ENCODE results near the gene KCNH3. TPM values are rescaled to one million over a fixed set of nuclear protein-coding genes. Genes with fewer than 3 reads are reported as not detected.

Gene KCNH3
- total and polyA plus RNA-seq, 10 of the 15 experiments (the other 5 are each of a cell fraction or from before 2014, with no cell fraction given), result 0.03 to 0.45 (median 0.08) TPM; not detected in 5

GRCh38 chr12:49550693-49551252 is 11.9 kb downstream of the KCNH3 start:
- Histone ChIP-seq H4K20me1 (ENCODE audit: control insufficient read depth, insufficient read depth) (no peaks in the 10 kb centered on the region), H3K4me2 (ENCODE audit: control insufficient read depth, insufficient read depth) (no peak overlapping the region), H3K4me3 (no peak overlapping the region), H3K27ac (ENCODE audit: control insufficient read depth, insufficient read depth) (no peak overlapping the region), H3K36me3 (ENCODE audit: control insufficient read depth in 2 of 2, insufficient read depth in 2 of 2, low read length in 1 of 2) (no peaks in the 10 kb centered on the region; a peak in 1 of 4 replicates), H3K27me3 (replicated peaks in 1 of 2; ENCODE audit: control insufficient read depth in 2 of 2, insufficient read depth in 2 of 2, low read length in 1 of 2) (peaks cover 0 to 9% of the 10 kb centered on the region in 2 experiments; a peak in 3 of 4 replicates), H2AFZ (ENCODE audit: control insufficient read depth, low read depth, low read length) (no peak overlapping the region), H3K79me2 (ENCODE audit: control insufficient read depth, insufficient read depth, low read length) (no peaks in the 10 kb centered on the region), H3K9me3 (replicated peaks; ENCODE audit: control insufficient read depth, insufficient read depth, low read length) (no peaks in the 10 kb centered on the region), H3K9ac (ENCODE audit: control insufficient read depth, insufficient read depth, low read length) (no peak overlapping the region), H3K4me1 (ENCODE audit: control insufficient read depth, insufficient read depth, low read length) (no peaks in the 10 kb centered on the region)
- SMC1A ChIA-PET (ENCODE audit: uncharacterized antibody, unreplicated experiment), result interaction anchor here (1.0 kb wide), 1 partner anchor 193 kb away, joined by 4 read pairs; no protein-coding TSS in a partner anchor
- in situ Hi-C loops (cut with MboI) (no loop called here), intact Hi-C loops (cut with micrococcal nuclease; ENCODE audit: unreplicated experiment) (no loop called here)
- BruUV-seq (replicated peaks), result no TSS peak
- FAIRE-seq (no peak), ATAC-seq (no peak), DNase-seq (ENCODE audit: low read depth, low spot score) (no peak)
- no peak for TF ChIP-seq SP1 (IDR thresholded peaks at IDR 0.05; ENCODE audit: low read depth, low read length)
- no peak for TF ChIP-seq TCF7 (IDR thresholded peaks at IDR 0.05; ENCODE audit: borderline replicate concordance)
- no peak for TF ChIP-seq HSF1 (IDR thresholded peaks at IDR 0.05; ENCODE audit: low read depth, low read length)
- TF ChIP-seq E2F4 (IDR thresholded peaks at IDR 0.05; ENCODE audit: low read depth, low read length), result no peak
- no peak for TF ChIP-seq GABPA (IDR thresholded peaks at IDR 0.05; ENCODE audit: low read depth)
- TF ChIP-seq SUZ12 (IDR thresholded peaks at IDR 0.05; ENCODE audit: unreplicated experiment), result no peak
- no peak for TF ChIP-seq EZH2 (IDR thresholded peaks at IDR 0.05; ENCODE audit: borderline replicate concordance, control insufficient read depth, low read depth, low read length)
- TF ChIP-seq CBX3 (IDR thresholded peaks at IDR 0.05; ENCODE audit: borderline replicate concordance, low read depth), result no peak
- TF ChIP-seq POLR2AphosphoS2 (IDR thresholded peaks at IDR 0.05; ENCODE audit: low read depth, low read length), result no peak
- no peak for TF ChIP-seq YBX1 (IDR thresholded peaks at IDR 0.05)
- TF ChIP-seq PML (IDR thresholded peaks at IDR 0.05; ENCODE audit: low read length), result no peak
- no peak for TF ChIP-seq MTA2 (IDR thresholded peaks at IDR 0.05; ENCODE audit: low read depth)
- no peak for TF ChIP-seq HDAC6 (IDR thresholded peaks at IDR 0.05; ENCODE audit: unreplicated experiment)
- no peak for TF ChIP-seq ZBED1 (IDR thresholded peaks at IDR 0.05; ENCODE audit: borderline replicate concordance)
- TF ChIP-seq RBBP5 (conservative IDR thresholded peaks at IDR 0.05), result no peak
- POLR2A ChIA-PET, result interaction anchor here (0.7 to 1.2 kb wide), 2 partner anchors 86 to 226 kb away, joined by 3 to 5 read pairs; no protein-coding TSS in a partner anchor
- CTCF ChIA-PET, result interaction anchor here (0.9 to 6.5 kb wide), 4 partner anchors 21 to 193 kb away, joined by 3 to 67 read pairs (median 6); no protein-coding TSS in a partner anchor
- WGBS (ENCODE audit: insufficient coverage, insufficient replicate concordance, low lambda C conversion rate, missing lambda C conversion rate), result 62% methylated on average over 6 of the region's 6 CpGs
- RAD21 ChIA-PET (ENCODE audit: unreplicated experiment), result interaction anchor here (1.0 to 1.3 kb wide), 3 partner anchors 32 to 192 kb away, joined by 3 to 8 read pairs (median 3); no protein-coding TSS in a partner anchor
